ENCODE measurements around the gene TCTA. TPM values are rescaled to one million over a fixed set of nuclear protein-coding genes. Genes with fewer than 3 reads are reported as not detected.

TCTA gene
- total and polyA plus RNA-seq, 2 donors (not counting 1 experiment from before 2014, with no cell fraction given): 46.4 to 55.9 TPM

DNA sequence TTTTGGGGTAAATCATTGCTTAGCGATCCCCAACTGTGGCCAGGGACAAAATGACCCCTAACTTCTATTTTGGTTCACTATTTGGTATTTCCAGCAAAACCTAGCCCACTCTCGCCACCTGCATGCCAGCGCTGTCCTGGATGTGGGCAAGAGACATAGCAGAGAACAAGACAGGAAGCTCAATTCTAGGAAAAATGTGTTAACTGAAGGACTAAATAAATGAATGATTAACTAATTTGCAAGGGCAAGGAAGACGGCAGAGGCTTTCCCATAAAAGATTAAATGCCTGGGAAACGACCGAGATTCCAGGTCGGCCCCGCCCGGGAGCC is 16.5 kb downstream of the TCTA start:
- peak overlapping the region; percentile 74 for H3K9ac ChIP-seq (ENCODE audit: low read length)
- Mint-ChIP-seq H3K4me3 (peak overlapping the region; percentile 91), H3K4me1 (peaks cover 11% of the 10 kb centered on the region), H3K9me3 (ENCODE audit: insufficient read depth) (no peaks in the 10 kb centered on the region), H3K27me3 (no peaks in the 10 kb centered on the region), H3K27ac (peak overlapping the region; percentile 94)
- POLR2A ChIA-PET: interaction anchor here (0.6 to 2.6 kb wide), 10 partner anchors 12 to 422 kb away, joined by 3 to 35 read pairs (median 12); partner anchors contain the start of genes DAG1, GPX1, RHOA and TCTA
- H3K79me2 ChIP-seq (ENCODE audit: control insufficient read depth, insufficient read depth, low read length): peaks cover 3% of the 10 kb centered on the region
- peak overlapping the region; percentile 77 to 89 for H3K27ac ChIP-seq (ENCODE audit: low read length in 2 of 2)
- H2AFZ ChIP-seq (ENCODE audit: insufficient read depth, low read depth, low read length, poor library complexity, severe bottlenecking): peak overlapping the region; percentile 91
- peak overlapping the region; percentile 47 to 77 (median 72) for H3K4me3 ChIP-seq (ENCODE audit: control extremely low read depth in 1 of 5, extremely low read depth in 1 of 5, insufficient read depth in 1 of 5, low read depth in 2 of 5, low read length in 4 of 5)
- no peak for ATAC-seq (ENCODE audit: low read depth)
- CTCF ChIA-PET: interaction anchor here (0.7 to 3.0 kb wide), 10 partner anchors 12 to 263 kb away, joined by 3 to 18 read pairs (median 4); partner anchors contain the start of genes CCDC71 and USP4
- no peak for DNase-seq
- TF ChIP-seq, protein P1, sequence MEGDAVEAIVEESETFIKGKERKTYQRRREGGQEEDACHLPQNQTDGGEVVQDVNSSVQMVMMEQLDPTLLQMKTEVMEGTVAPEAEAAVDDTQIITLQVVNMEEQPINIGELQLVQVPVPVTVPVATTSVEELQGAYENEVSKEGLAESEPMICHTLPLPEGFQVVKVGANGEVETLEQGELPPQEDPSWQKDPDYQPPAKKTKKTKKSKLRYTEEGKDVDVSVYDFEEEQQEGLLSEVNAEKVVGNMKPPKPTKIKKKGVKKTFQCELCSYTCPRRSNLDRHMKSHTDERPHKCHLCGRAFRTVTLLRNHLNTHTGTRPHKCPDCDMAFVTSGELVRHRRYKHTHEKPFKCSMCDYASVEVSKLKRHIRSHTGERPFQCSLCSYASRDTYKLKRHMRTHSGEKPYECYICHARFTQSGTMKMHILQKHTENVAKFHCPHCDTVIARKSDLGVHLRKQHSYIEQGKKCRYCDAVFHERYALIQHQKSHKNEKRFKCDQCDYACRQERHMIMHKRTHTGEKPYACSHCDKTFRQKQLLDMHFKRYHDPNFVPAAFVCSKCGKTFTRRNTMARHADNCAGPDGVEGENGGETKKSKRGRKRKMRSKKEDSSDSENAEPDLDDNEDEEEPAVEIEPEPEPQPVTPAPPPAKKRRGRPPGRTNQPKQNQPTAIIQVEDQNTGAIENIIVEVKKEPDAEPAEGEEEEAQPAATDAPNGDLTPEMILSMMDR (IDR thresholded peaks at IDR 0.05): no peak
- TF ChIP-seq EZH2 (IDR thresholded peaks at IDR 0.05; ENCODE audit: borderline replicate concordance, insufficient read depth, low read depth, low read length, poor library complexity, severe bottlenecking): no peak
- H3K36me3 ChIP-seq (replicated peaks in 1 of 2; ENCODE audit: control extremely low read depth in 1 of 2, control insufficient read depth in 1 of 2, extremely low read depth in 1 of 2, insufficient read depth in 2 of 2, low read length in 1 of 2): peaks cover 0 to 16% of the 10 kb centered on the region in 2 experiments
- H3K4me2 ChIP-seq (replicated peaks; ENCODE audit: low read depth, low read length, poor library complexity, severe bottlenecking): peak overlapping the region; percentile 85
- no peaks in the 10 kb centered on the region for H3K9me3 ChIP-seq (ENCODE audit: control extremely low read depth in 1 of 3, control insufficient read depth in 2 of 3, insufficient read depth in 1 of 3, low read length in 2 of 3)
- no peaks in the 10 kb centered on the region for H4K20me1 ChIP-seq (ENCODE audit: control insufficient read depth, insufficient read depth, low read length, poor library complexity, severe bottlenecking)
- 1% methylated on average over 7 of the region's 9 CpGs for WGBS (ENCODE audit: insufficient coverage)
- H3K4me1 ChIP-seq (ENCODE audit: control insufficient read depth in 2 of 2, insufficient read depth in 2 of 2, low read length in 2 of 2): peaks cover 7 to 11% of the 10 kb centered on the region in 2 donors
- no peaks in the 10 kb centered on the region for H3K27me3 ChIP-seq (replicated peaks in 1 of 4; ENCODE audit: control extremely low read depth in 1 of 4, control insufficient read depth in 3 of 4, insufficient read depth in 4 of 4, low read length in 3 of 4)
- intact Hi-C loops (cut with micrococcal nuclease): loop anchor here (1.0 kb wide), 7 partner anchors 12 to 421 kb away; partner anchors contain the start of genes DAG1, TCTA, USP4 and WDR6

DNA sequence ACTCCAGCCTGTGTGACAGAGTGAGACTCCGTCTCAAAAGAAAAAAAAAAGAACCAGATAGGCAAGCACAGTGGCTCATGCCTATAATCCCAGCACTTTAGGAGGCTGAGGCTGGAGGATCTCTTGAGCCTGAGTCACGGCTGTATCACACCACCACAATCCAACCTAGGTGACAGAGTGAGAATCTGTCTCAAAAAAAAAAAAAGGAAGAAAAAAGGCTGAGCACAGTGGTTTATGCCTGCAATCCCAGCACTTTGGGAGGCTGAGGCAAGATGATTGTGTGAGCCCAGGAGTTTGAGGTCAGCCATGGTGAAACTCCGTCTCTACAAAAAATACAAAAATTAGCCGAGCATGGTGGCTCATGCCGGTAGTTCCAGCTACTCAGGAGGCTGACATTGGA is 22.5 kb downstream of the TCTA start:
- intact Hi-C loops (cut with micrococcal nuclease): no loop called here

More for the DNA sequence above, 22.5 kb downstream of the TCTA start:
- no peak overlapping the region for H3K4me3 Mint-ChIP-seq
- no peak for ATAC-seq (ENCODE audit: low read depth)
- no peak for DNase-seq
- 94% methylated on average over 3 of the region's 5 CpGs for WGBS (ENCODE audit: insufficient coverage)
- no peak overlapping the region for H3K9ac ChIP-seq (ENCODE audit: low read length)
- no peak overlapping the region for H3K27ac Mint-ChIP-seq
- H3K4me1 ChIP-seq (ENCODE audit: control insufficient read depth in 2 of 2, insufficient read depth in 2 of 2, low read length in 2 of 2): peaks cover 3 to 6% of the 10 kb centered on the region in 2 donors
- ChIA-PET POLR2A (interaction anchor here (0.7 kb wide), 1 partner anchor 462 kb away, joined by 3 read pairs; no protein-coding TSS in a partner anchor), CTCF (interaction anchor here (1.0 kb wide), 1 partner anchor 14 kb away, joined by 3 read pairs; no protein-coding TSS in a partner anchor)
- H3K27me3 ChIP-seq (replicated peaks in 1 of 4; ENCODE audit: control extremely low read depth in 1 of 4, control insufficient read depth in 3 of 4, insufficient read depth in 4 of 4, low read length in 3 of 4): no peaks in the 10 kb centered on the region
- no peaks in the 10 kb centered on the region for H3K36me3 ChIP-seq (replicated peaks in 1 of 2; ENCODE audit: control extremely low read depth in 1 of 2, control insufficient read depth in 1 of 2, extremely low read depth in 1 of 2, insufficient read depth in 2 of 2, low read length in 1 of 2)
- no peaks in the 10 kb centered on the region for H3K79me2 ChIP-seq (ENCODE audit: control insufficient read depth, insufficient read depth, low read length)
- H3K27me3 Mint-ChIP-seq: no peaks in the 10 kb centered on the region
- H3K4me1 Mint-ChIP-seq: peaks cover 4% of the 10 kb centered on the region
- H2AFZ ChIP-seq (ENCODE audit: insufficient read depth, low read depth, low read length, poor library complexity, severe bottlenecking): no peak overlapping the region
- no peak overlapping the region for H3K4me3 ChIP-seq (ENCODE audit: control extremely low read depth in 1 of 5, extremely low read depth in 1 of 5, insufficient read depth in 1 of 5, low read depth in 2 of 5, low read length in 4 of 5)
- H3K27ac ChIP-seq (ENCODE audit: low read length in 2 of 2): no peak overlapping the region
- H3K9me3 Mint-ChIP-seq (ENCODE audit: insufficient read depth): no peaks in the 10 kb centered on the region
- H3K4me2 ChIP-seq (replicated peaks; ENCODE audit: low read depth, low read length, poor library complexity, severe bottlenecking): no peak overlapping the region
- no peaks in the 10 kb centered on the region for H3K9me3 ChIP-seq (ENCODE audit: control extremely low read depth in 1 of 3, control insufficient read depth in 2 of 3, insufficient read depth in 1 of 3, low read length in 2 of 3)
- no peaks in the 10 kb centered on the region for H4K20me1 ChIP-seq (ENCODE audit: control insufficient read depth, insufficient read depth, low read length, poor library complexity, severe bottlenecking)
- TF ChIP-seq, protein P1 (IDR thresholded peaks at IDR 0.05): no peak
- no peak for TF ChIP-seq EZH2 (IDR thresholded peaks at IDR 0.05; ENCODE audit: borderline replicate concordance, insufficient read depth, low read depth, low read length, poor library complexity, severe bottlenecking)

Data from B cell (primary cell).